Colonic mucosa (tissue), 4 donors: ENCODE measurements around the gene MT1F. TPM values are rescaled to one million over a fixed set of nuclear protein-coding genes. Genes with fewer than 3 reads are reported as not detected.
"Not testable (repeated sequence)": the region's sequence is repeated elsewhere in the genome, so short reads cannot be mapped to it uniquely, and the experiment has no call there.

ENCODE experiments used
- DNase-seq: peaks from one replicate; pipeline ENCODE4 v3.0.0-alpha.2; 2020
- H3K27ac ChIP-seq: fragments of 200-600 bp; one replicate; pipeline ENCODE4 v1.8.0; 2021
- H3K27me3 ChIP-seq: fragments of 200-600 bp; one replicate; pipeline ENCODE4 v1.8.0; 2021
- H3K36me3 ChIP-seq: fragments of 200-600 bp; one replicate; pipeline ENCODE4 v1.8.0; 2021
- H3K4me1 ChIP-seq: fragments of 200-600 bp; one replicate; pipeline ENCODE4 v1.8.0; 2021; ENCODE audit warnings: mild to moderate bottlenecking
- H3K4me3 ChIP-seq: fragments of 200-600 bp; one replicate; pipeline ENCODE4 v1.8.0; 2021
- H3K9ac ChIP-seq, 2 donors: one replicate each; pipeline ENCODE4 v1.7.0; 2013; ENCODE audit warnings: control low read depth in 2 of 2, low read depth in 2 of 2, low read length in 2 of 2
- H3K9me3 ChIP-seq: fragments of 200-600 bp; one replicate; pipeline ENCODE4 v1.8.0; 2021
- intact Hi-C: fragments of 100-400 bp; cut with DNase I; formaldehyde crosslinking; loops from one replicate; pipeline ENCODE4 v1.14.1; 2022
- total RNA-seq, 2 donors: library from RNA; stranded (reverse); fragmentation: NEBNext Ultra II Directional in 1 of 2; extraction: Animal tissue kit (Norgen Biotek cat#: 25700) in 1 of 2; gene quantifications; one replicate each; pipeline ENCODE4 v1.2.1, GENCODE V29; 2021
- TF ChIP-seq, protein P1 (sequence below): fragments of 200-600 bp; IDR thresholded peaks from one replicate; pipeline ENCODE4 v1.8.0; 2022; ENCODE audit warnings: antibody characterized with exemption, mild to moderate bottlenecking
- donor health status: healthy.
- donor health status: DM: no; HTN: no; CAD: no.
- donor health status: DM: no; HTN: no; CAD: no.

MT1F gene
- total RNA-seq, 2 donors from 2014 or later, result 35.5 to 40.0 TPM

DNA sequence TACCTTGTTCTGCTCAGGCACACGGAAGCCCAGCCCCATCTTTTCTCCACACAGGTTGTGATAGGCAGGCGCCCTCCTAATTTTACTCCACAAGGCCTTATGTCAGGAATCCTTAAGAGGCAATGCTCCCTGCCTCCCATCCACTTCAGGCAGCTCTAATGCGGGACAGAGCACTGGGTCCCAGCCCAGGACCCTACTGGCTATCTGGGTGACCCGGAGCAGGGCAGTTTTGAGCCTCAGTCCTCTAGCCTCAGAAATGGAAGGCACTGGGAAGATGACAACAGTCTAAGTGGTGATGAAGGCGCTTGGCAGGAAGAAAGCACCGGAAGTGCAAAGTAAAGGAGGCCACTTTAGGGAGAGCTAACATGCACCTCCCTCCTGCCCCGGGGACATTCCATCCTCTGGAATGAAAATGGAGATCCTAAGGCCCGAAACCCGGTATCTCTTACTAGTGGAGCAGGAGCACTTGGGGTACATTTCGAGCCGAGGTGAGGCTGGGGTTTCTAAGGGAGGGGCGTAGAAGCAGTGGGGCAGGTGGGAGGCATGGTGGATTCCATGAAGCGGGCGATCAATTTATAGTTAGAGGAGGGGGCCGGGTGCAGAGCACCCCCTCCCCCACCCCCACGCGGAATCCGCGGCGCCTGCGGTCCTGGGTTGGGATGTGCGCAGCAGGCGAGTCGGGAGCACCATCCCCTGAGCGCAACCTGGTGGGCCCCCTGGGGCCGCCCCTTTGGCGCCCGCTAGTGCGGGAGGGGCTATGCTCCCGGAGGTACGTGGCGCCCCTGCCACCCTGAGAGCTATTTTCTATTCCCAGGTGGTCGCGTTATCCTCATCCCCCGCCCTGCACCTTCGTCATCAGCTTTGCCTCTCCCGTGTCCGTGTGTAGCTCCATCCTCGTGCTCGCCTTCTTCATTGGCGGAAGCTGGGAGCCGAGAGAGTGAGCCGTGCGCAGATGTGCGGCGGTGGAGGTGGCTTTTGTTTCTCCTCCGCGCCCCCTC lies 4.9 kb downstream of the MT1F start:
- H3K27me3 ChIP-seq, result peaks cover 20% of the 10 kb centered on the region
- no peaks in the 10 kb centered on the region for H3K4me1 ChIP-seq

DNA sequence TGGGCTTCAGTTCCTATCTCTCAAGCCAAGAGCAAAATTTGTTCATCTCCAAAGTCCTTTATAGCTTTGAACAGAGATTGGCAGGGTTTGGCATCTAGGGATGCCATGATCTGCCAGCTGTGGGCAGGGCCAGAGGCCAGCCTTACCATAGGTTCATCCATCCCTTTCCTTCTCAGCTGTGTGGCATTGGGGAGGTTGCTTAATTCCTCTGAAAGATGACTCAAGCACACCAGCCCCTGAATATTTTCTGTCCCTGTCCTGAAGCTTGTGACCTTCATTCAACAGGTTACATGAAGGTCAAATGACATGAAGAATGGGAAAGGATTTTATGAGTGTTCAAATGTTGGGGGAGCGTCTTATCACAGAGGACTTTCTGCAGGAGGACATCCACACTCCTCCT lies 6.7 kb downstream of the MT1F start:
- Histone ChIP-seq H3K4me3 (no peak overlapping the region), H3K27me3 (peaks cover 38% of the 10 kb centered on the region), H3K9me3 (no peaks in the 10 kb centered on the region), H3K4me1 (no peaks in the 10 kb centered on the region), H3K36me3 (no peaks in the 10 kb centered on the region), H3K27ac (no peak overlapping the region), H3K9ac (no peak overlapping the region)
- TF ChIP-seq, protein P1, sequence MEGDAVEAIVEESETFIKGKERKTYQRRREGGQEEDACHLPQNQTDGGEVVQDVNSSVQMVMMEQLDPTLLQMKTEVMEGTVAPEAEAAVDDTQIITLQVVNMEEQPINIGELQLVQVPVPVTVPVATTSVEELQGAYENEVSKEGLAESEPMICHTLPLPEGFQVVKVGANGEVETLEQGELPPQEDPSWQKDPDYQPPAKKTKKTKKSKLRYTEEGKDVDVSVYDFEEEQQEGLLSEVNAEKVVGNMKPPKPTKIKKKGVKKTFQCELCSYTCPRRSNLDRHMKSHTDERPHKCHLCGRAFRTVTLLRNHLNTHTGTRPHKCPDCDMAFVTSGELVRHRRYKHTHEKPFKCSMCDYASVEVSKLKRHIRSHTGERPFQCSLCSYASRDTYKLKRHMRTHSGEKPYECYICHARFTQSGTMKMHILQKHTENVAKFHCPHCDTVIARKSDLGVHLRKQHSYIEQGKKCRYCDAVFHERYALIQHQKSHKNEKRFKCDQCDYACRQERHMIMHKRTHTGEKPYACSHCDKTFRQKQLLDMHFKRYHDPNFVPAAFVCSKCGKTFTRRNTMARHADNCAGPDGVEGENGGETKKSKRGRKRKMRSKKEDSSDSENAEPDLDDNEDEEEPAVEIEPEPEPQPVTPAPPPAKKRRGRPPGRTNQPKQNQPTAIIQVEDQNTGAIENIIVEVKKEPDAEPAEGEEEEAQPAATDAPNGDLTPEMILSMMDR, result no peak
- no peak for DNase-seq
- intact Hi-C loops, result no loop called here

More for the DNA sequence above, 4.9 kb downstream of the MT1F start:
- Histone ChIP-seq H3K36me3 (no peaks in the 10 kb centered on the region), H3K9me3 (no peaks in the 10 kb centered on the region), H3K9ac (no peak overlapping the region), H3K4me3 (peak overlapping the region; percentile 15), H3K27ac (no peak overlapping the region)
- TF ChIP-seq, protein P1, result no peak
- DNase-seq, result no peak
- intact Hi-C loops, result no loop called here

DNA sequence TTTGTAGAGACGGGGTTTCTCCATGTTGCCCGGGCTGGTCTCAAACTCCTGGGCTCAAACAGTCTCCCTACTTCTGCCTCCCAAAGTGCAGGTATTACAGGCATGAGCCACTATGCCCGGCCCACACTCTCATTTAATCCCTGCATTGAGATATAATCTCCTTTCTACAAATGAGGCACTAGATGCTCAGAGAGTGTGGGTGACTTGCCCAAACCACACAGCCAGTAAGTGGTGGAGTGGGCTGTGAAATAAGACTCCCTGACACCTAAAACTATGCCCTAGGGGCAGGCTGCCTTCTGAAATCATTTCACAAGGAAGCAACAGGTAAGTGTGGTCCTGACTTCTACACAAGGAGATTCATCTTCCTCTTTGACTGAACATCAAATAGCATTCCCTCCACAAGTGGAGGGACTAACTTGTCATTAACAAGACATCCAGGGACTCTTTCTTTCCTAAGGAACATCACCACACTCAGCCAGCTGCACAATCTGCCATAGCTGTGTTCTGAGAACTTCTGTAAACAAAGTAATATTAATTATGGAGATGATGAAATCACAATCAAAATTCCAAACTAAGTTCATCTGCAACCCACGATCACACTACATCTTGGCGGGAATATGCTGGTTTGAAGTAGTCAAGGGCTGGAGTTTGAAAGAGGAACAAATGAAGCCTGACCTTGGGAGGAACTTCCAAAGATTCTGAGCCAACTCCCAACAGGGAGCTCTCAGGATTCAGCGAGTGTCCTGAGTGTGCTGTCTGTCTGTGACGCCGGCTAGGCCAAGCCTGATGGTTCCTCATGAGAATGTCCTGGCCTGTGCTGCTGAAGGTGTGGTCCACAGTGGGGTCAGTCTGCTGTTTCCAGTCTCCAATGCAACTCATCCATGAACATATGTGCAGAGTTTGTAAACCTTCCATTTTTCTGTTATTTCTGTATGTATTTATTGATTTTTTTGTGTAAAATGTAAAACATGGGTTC lies 7.8 kb downstream of the MT1F start:
- H3K9me3 ChIP-seq, H3K4me1 ChIP-seq, H3K36me3 ChIP-seq, H3K9ac ChIP-seq, DNase-seq, H3K4me3 ChIP-seq, intact Hi-C loops, H3K27ac ChIP-seq: not testable (repeated sequence)
- H3K27me3 ChIP-seq, result peaks cover 44% of the 10 kb centered on the region

DNA sequence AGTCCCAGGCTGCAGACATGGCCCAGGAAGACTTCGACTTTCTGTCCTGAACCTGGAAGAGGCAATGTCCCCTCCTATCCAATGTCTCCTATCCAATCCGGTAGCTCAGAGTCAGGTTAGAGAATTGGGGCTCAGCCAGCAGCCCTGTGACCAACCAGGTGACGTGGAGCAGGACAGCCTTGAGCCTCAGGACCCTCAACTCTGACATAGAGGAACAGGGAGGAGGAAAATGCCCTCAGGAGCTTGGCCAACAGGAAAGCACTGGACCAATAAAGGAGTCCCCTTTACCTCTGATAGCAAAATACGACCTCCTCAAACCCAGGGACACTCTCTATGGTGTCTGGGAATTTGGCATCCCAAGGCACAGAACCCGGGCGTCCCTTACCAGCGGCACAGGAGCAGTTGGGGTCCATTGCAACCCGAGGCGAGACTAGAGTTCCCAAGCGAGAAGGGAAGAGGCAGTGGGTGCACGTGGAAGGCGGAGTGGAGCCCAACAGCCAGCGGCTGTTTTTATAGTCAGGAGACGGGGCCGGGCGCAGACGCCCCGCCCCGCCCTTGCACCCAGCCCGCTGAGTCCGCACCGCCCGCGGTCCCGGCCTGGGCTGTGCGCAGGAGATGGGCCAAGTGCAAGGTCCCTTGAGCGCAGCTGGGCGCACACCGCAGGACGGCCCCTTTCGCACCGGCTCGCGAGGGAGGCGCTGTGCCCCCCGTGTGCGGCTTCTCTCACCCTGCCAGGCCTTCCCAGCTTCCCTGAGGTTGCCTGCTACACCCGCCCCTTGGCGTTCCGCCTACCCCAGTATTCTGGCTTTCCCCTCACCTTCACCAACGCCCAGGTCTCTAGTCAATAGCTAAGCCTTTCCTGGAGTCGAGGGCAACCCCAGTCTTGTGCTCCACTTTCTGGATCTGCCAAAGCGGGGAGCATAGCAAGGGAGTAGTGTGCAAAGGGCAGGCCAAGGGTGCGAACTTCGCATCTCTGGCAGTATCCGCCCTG lies 10.1 kb downstream of the MT1F start, which contains the start of gene MT1G:
Gene MT1G (minus strand): TSS at position 485 of the 991 bp plus-strand sequence. CDS start 72 bp downstream, at position 413.
- intact Hi-C loops, result no loop called here
- no peaks in the 10 kb centered on the region for H3K9me3 ChIP-seq
- H3K9ac ChIP-seq, result peak within 1 kb of the TSS; percentile 63 to 83
- peaks cover 42% of the 10 kb centered on the region for H3K27me3 ChIP-seq
- no peaks in the 10 kb centered on the region for H3K4me1 ChIP-seq
- TF ChIP-seq, protein P1, result no peak
- peak; percentile 80 for DNase-seq
- no peaks in the 10 kb centered on the region for H3K36me3 ChIP-seq
- H3K4me3 ChIP-seq, result peak within 1 kb of the TSS; percentile 20
- no peak within 1 kb of the TSS for H3K27ac ChIP-seq
